ENCODE data around the gene SLC35B4.

SLC35B4 gene

DNA sequence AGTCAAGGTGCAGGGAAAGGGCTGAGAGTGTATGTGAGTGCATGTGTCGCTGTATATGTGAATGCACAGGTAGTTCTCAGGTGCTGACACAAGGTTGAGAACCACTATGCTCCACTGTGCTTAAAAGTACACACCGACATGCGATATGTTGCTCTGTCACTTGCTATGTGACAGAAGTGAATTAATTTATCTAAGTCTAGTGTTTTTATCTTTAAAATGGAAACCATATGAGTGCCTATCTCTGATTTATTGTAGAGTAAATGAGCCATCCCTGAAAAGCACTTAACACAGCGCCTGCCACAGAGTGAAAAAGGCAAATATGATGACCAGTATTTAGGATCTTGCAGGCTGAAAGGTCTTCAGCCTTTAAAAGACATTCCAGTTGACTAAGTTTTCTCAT is 4.9 kb downstream of the SLC35B4 start:
- no peak for ATAC-seq
- TF ChIP-seq ZC3H10 (CRISPR knock-in tag; IDR thresholded peaks at IDR 0.05): no peak
- TF ChIP-seq ZNF8 (CRISPR knock-in tag; IDR thresholded peaks at IDR 0.05): no peak
- no peak for TF ChIP-seq TOX (CRISPR knock-in tag; IDR thresholded peaks at IDR 0.05; ENCODE audit: borderline replicate concordance)
- TF ChIP-seq RARB (CRISPR knock-in tag; IDR thresholded peaks at IDR 0.05): no peak
- TF ChIP-seq ZFP30 (CRISPR knock-in tag; IDR thresholded peaks at IDR 0.05): no peak
- no peak for TF ChIP-seq TCF4 (CRISPR knock-in tag; IDR thresholded peaks at IDR 0.05; ENCODE audit: borderline replicate concordance)
- TF ChIP-seq ESRRG (CRISPR knock-in tag; IDR thresholded peaks at IDR 0.05): no peak

DNA sequence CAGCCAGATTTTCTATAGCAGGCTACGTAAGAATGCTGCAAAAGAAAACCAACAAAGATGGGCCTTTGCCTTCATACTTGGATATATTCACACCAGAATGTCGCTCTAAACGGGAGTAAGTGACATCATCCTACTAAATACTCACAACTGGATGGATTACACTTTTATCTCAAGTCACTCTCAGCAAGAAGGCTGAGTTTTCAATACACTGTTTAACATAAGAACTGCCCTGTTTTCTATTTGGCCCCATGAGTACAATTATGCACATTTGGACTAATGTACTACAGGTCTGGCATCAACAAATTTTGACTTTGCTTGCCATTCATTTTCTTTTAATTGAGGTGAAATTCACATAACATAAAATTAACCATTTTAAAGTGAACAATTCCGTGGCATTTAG is 8.2 kb downstream of the SLC35B4 start:
- TF ChIP-seq, protein P1, sequence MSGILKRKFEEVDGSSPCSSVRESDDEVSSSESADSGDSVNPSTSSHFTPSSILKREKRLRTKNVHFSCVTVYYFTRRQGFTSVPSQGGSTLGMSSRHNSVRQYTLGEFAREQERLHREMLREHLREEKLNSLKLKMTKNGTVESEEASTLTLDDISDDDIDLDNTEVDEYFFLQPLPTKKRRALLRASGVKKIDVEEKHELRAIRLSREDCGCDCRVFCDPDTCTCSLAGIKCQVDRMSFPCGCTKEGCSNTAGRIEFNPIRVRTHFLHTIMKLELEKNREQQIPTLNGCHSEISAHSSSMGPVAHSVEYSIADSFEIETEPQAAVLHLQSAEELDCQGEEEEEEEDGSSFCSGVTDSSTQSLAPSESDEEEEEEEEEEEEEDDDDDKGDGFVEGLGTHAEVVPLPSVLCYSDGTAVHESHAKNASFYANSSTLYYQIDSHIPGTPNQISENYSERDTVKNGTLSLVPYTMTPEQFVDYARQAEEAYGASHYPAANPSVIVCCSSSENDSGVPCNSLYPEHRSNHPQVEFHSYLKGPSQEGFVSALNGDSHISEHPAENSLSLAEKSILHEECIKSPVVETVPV (CRISPR knock-in tag; IDR thresholded peaks at IDR 0.05): no peak
- TF ChIP-seq ZFP30 (CRISPR knock-in tag; IDR thresholded peaks at IDR 0.05) (no peak), RARB (CRISPR knock-in tag; IDR thresholded peaks at IDR 0.05) (no peak), GLIS3 (CRISPR knock-in tag; IDR thresholded peaks at IDR 0.05) (no peak), OSR1 (CRISPR knock-in tag; IDR thresholded peaks at IDR 0.05) (no peak), ARNTL (CRISPR knock-in tag; IDR thresholded peaks at IDR 0.05; ENCODE audit: borderline replicate concordance, low read depth) (no peak), ZFP3 (CRISPR knock-in tag; IDR thresholded peaks at IDR 0.05) (no peak), TOX (CRISPR knock-in tag; IDR thresholded peaks at IDR 0.05; ENCODE audit: borderline replicate concordance) (no peak), ZNF565 (CRISPR knock-in tag; conservative IDR thresholded peaks at IDR 0.05; ENCODE audit: low read depth) (no peak), CSDC2 (CRISPR knock-in tag; IDR thresholded peaks at IDR 0.05) (no peak), ESRRG (CRISPR knock-in tag; IDR thresholded peaks at IDR 0.05) (no peak)
- TF ChIP-seq, protein P2, sequence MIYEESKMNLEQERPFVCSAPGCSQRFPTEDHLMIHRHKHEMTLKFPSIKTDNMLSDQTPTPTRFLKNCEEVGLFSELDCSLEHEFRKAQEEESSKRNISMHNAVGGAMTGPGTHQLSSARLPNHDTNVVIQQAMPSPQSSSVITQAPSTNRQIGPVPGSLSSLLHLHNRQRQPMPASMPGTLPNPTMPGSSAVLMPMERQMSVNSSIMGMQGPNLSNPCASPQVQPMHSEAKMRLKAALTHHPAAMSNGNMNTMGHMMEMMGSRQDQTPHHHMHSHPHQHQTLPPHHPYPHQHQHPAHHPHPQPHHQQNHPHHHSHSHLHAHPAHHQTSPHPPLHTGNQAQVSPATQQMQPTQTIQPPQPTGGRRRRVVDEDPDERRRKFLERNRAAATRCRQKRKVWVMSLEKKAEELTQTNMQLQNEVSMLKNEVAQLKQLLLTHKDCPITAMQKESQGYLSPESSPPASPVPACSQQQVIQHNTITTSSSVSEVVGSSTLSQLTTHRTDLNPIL (CRISPR knock-in tag; IDR thresholded peaks at IDR 0.05; ENCODE audit: low read depth): no peak
- TF ChIP-seq, protein P3, sequence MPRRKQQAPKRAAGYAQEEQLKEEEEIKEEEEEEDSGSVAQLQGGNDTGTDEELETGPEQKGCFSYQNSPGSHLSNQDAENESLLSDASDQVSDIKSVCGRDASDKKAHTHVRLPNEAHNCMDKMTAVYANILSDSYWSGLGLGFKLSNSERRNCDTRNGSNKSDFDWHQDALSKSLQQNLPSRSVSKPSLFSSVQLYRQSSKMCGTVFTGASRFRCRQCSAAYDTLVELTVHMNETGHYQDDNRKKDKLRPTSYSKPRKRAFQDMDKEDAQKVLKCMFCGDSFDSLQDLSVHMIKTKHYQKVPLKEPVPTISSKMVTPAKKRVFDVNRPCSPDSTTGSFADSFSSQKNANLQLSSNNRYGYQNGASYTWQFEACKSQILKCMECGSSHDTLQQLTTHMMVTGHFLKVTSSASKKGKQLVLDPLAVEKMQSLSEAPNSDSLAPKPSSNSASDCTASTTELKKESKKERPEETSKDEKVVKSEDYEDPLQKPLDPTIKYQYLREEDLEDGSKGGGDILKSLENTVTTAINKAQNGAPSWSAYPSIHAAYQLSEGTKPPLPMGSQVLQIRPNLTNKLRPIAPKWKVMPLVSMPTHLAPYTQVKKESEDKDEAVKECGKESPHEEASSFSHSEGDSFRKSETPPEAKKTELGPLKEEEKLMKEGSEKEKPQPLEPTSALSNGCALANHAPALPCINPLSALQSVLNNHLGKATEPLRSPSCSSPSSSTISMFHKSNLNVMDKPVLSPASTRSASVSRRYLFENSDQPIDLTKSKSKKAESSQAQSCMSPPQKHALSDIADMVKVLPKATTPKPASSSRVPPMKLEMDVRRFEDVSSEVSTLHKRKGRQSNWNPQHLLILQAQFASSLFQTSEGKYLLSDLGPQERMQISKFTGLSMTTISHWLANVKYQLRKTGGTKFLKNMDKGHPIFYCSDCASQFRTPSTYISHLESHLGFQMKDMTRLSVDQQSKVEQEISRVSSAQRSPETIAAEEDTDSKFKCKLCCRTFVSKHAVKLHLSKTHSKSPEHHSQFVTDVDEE (CRISPR knock-in tag; IDR thresholded peaks at IDR 0.05): no peak
- ATAC-seq: no peak

DNA sequence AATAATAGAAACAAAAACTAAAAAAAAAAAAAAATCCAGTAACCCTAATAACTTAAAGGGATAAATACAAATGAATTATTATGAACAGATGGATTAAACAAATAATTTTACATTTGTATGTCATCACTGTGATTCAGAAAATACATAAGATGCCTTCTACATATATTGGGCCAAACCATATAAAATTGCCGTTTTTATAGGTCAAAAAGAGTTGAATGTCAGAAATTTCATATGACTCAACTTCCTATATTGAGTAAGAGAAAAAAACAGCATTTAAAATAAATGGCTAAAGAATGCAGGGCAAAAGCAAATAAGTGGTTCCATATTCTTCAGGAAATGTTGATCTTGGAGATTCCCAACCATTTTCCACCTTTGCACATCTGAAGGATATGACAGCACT is 9.4 kb downstream of the SLC35B4 start:
- no peak for ATAC-seq
- TF ChIP-seq RARB (CRISPR knock-in tag; IDR thresholded peaks at IDR 0.05) (no peak), SNAI2 (CRISPR knock-in tag; IDR thresholded peaks at IDR 0.05) (no peak), TCF4 (CRISPR knock-in tag; IDR thresholded peaks at IDR 0.05; ENCODE audit: borderline replicate concordance) (no peak), ISL1 (CRISPR knock-in tag; IDR thresholded peaks at IDR 0.05) (no peak), ZFP30 (CRISPR knock-in tag; IDR thresholded peaks at IDR 0.05) (no peak), ZNF565 (CRISPR knock-in tag; conservative IDR thresholded peaks at IDR 0.05; ENCODE audit: low read depth) (no peak), ZNF70 (CRISPR knock-in tag; IDR thresholded peaks at IDR 0.05) (no peak), GLIS3 (CRISPR knock-in tag; IDR thresholded peaks at IDR 0.05) (no peak), ESRRG (CRISPR knock-in tag; IDR thresholded peaks at IDR 0.05) (no peak), BACH2 (CRISPR knock-in tag; IDR thresholded peaks at IDR 0.05; ENCODE audit: borderline replicate concordance) (no peak)
- TF ChIP-seq, protein P2 (CRISPR knock-in tag; IDR thresholded peaks at IDR 0.05; ENCODE audit: low read depth): no peak
- TF ChIP-seq, protein P4, sequence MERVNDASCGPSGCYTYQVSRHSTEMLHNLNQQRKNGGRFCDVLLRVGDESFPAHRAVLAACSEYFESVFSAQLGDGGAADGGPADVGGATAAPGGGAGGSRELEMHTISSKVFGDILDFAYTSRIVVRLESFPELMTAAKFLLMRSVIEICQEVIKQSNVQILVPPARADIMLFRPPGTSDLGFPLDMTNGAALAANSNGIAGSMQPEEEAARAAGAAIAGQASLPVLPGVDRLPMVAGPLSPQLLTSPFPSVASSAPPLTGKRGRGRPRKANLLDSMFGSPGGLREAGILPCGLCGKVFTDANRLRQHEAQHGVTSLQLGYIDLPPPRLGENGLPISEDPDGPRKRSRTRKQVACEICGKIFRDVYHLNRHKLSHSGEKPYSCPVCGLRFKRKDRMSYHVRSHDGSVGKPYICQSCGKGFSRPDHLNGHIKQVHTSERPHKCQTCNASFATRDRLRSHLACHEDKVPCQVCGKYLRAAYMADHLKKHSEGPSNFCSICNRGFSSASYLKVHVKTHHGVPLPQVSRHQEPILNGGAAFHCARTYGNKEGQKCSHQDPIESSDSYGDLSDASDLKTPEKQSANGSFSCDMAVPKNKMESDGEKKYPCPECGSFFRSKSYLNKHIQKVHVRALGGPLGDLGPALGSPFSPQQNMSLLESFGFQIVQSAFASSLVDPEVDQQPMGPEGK (CRISPR knock-in tag; IDR thresholded peaks at IDR 0.05; ENCODE audit: borderline replicate concordance): no peak
- TF ChIP-seq, protein P1 (CRISPR knock-in tag; IDR thresholded peaks at IDR 0.05): no peak
- TF ChIP-seq, protein P5, sequence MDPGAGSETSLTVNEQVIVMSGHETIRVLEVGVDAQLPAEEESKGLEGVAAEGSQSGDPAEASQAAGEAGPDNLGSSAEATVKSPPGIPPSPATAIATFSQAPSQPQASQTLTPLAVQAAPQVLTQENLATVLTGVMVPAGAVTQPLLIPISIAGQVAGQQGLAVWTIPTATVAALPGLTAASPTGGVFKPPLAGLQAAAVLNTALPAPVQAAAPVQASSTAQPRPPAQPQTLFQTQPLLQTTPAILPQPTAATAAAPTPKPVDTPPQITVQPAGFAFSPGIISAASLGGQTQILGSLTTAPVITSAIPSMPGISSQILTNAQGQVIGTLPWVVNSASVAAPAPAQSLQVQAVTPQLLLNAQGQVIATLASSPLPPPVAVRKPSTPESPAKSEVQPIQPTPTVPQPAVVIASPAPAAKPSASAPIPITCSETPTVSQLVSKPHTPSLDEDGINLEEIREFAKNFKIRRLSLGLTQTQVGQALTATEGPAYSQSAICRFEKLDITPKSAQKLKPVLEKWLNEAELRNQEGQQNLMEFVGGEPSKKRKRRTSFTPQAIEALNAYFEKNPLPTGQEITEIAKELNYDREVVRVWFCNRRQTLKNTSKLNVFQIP (CRISPR knock-in tag; IDR thresholded peaks at IDR 0.05; ENCODE audit: borderline replicate concordance, low read depth): no peak
- TF ChIP-seq, protein P3 (CRISPR knock-in tag; IDR thresholded peaks at IDR 0.05): no peak

Measured in SK-N-SH treated with all-trans-retinoic acid at 6 μM for 48 hours (cell line).